Caco-2 (cell line): ENCODE measurements around the gene UBE2R2. TPM values are rescaled to one million over a fixed set of nuclear protein-coding genes. Genes with fewer than 3 reads are reported as not detected.
"Not testable (repeated sequence)": the region's sequence is repeated elsewhere in the genome, so short reads cannot be mapped to it uniquely, and the experiment has no call there.

Source experiments
- BruUV-seq: library from RNA; stranded (reverse); fragments of 400-500 nt; replicated peaks from 2 replicates; lab custom pipeline; 2021; lab: Mats Ljungman, UMichigan
- CTCF ChIA-PET: fragments of 300-600 bp; sonication (Branson Sonifier 250); formaldehyde crosslinking; loops from one replicate; lab custom pipeline; 2022; ENCODE audit warnings: antibody characterized with exemption; lab: Charles Lee
- POLR2A ChIA-PET: fragments of 300-600 bp; sonication (Branson Sonifier 250); formaldehyde crosslinking; loops from one replicate; lab custom pipeline; 2022; ENCODE audit warnings: antibody characterized with exemption; lab: Charles Lee
- DNase-seq, 2 experiments: peaks; one replicate each; pipeline versions ENCODE4 v3.0.0 to v3.0.0-alpha.2; 2020 to 2022
- H3K27me3 ChIP-seq: replicated peaks from 2 replicates; pipeline ENCODE4 v1.6.0; 2011; ENCODE audit warnings: low read length; ENCODE audit not compliant: control insufficient read depth, insufficient read depth
- H3K36me3 ChIP-seq: 2 replicates; pipeline ENCODE4 v1.5.1; 2011; ENCODE audit warnings: low read length; ENCODE audit not compliant: control insufficient read depth, insufficient read depth
- H3K4me1 ChIP-seq: fragments of 250-450 bp; sonication (Bioruptor Pico); 2 replicates; pipeline ENCODE4 v1.5.1; 2020; ENCODE audit warnings: mild to moderate bottlenecking
- H3K4me3 ChIP-seq: 2 replicates; pipeline ENCODE4 v1.5.1; 2011; ENCODE audit warnings: low read depth, mild to moderate bottlenecking, control low read depth, low read length
- H3K9me3 ChIP-seq: fragments of 250-450 bp; sonication (Bioruptor Pico); 2 replicates; pipeline ENCODE4 v1.5.1; 2020; ENCODE audit warnings: mild to moderate bottlenecking, moderate library complexity
- H3K27ac Mint-ChIP-seq: one replicate; pipeline ENCODE4 v1.8.0; 2022; ENCODE audit warnings: mixed read lengths; ENCODE audit not compliant: unreplicated experiment
- H3K27me3 Mint-ChIP-seq: one replicate; pipeline ENCODE4 v1.8.0; 2022; ENCODE audit warnings: mixed read lengths; ENCODE audit not compliant: insufficient read depth, unreplicated experiment
- H3K36me3 Mint-ChIP-seq: one replicate; pipeline ENCODE4 v1.8.0; 2022; ENCODE audit warnings: mild to moderate bottlenecking, mixed read lengths; ENCODE audit not compliant: insufficient read depth, unreplicated experiment
- H3K4me1 Mint-ChIP-seq: one replicate; pipeline ENCODE4 v1.8.0; 2022; ENCODE audit warnings: low read depth, mixed read lengths; ENCODE audit not compliant: unreplicated experiment
- H3K4me3 Mint-ChIP-seq: one replicate; pipeline ENCODE4 v1.8.0; 2022; ENCODE audit warnings: mild to moderate bottlenecking, moderate library complexity, mixed read lengths; ENCODE audit not compliant: unreplicated experiment
- H3K9me3 Mint-ChIP-seq: one replicate; pipeline ENCODE4 v1.8.0; 2022; ENCODE audit warnings: mixed read lengths; ENCODE audit not compliant: unreplicated experiment
- CTCF ChIP-seq, 2 experiments: fragments of 200-600 bp in 1 of 2; IDR thresholded peaks; 1 replicate in 1 of 2; 2 replicates in 1 of 2; pipeline versions ENCODE4 v1.5.1 to v1.8.0; 2011 to 2022; ENCODE audit warnings: antibody characterized with exemption in 1 of 2, control low read depth in 1 of 2, inconsistent platforms in 1 of 2, low read depth in 1 of 2, low read length in 1 of 2, mild to moderate bottlenecking in 1 of 2, moderate library complexity in 1 of 2; ENCODE audit not compliant: insufficient read depth in 1 of 2, severe bottlenecking in 1 of 2, unreplicated experiment in 1 of 2
- intact Hi-C: fragments of 100-400 bp; cut with micrococcal nuclease; formaldehyde crosslinking; loops from one replicate; pipeline ENCODE4 v1.10.0; 2022; ENCODE audit not compliant: unreplicated experiment
- total RNA-seq: library from RNA; stranded (reverse); gene quantifications from 2 replicates; pipeline ENCODE4 v1.2.3, GENCODE V29; 2022

Gene UBE2R2
- total RNA-seq, 1 experiment from 2014 or later: 52.3 TPM

- Histone ChIP-seq H3K4me3 (no peak overlapping the region), H3K4me1 (0 out of 2 replicates have a peak, but pooled peaks cover 3% of the 10 kb centered on the region), H3K9me3 (no peaks in the 10 kb centered on the region), H3K36me3 (no peaks in the 10 kb centered on the region; the same call in 1 of the 2 replicates), H3K27me3 (no peaks in the 10 kb centered on the region)
- Mint-ChIP-seq H3K27me3 (no peaks in the 10 kb centered on the region), H3K9me3 (no peaks in the 10 kb centered on the region), H3K27ac (peak overlapping the region; percentile 64), H3K4me3 (no peak overlapping the region), H3K36me3 (peaks cover 20% of the 10 kb centered on the region), H3K4me1 (peaks cover 26% of the 10 kb centered on the region)
- no TSS peak for BruUV-seq
- CTCF ChIA-PET: no interaction called here
- POLR2A ChIA-PET: no interaction called here
- intact Hi-C loops: no loop called here
- TF ChIP-seq CTCF (IDR thresholded peaks at IDR 0.05; ENCODE audit: insufficient read depth in 1 of 2, low read depth in 1 of 2, low read length in 1 of 2, severe bottlenecking in 1 of 2, unreplicated experiment in 1 of 2): peak in 1 of 2 experiments; percentile 6
- no peak for DNase-seq
These were observed 43.4 kb downstream of the UBE2R2 start for GRCh38 chr9:33860200-33860871.

- no peak overlapping the region for H3K4me3 Mint-ChIP-seq
- POLR2A ChIA-PET: no interaction called here
- no peak for DNase-seq
These were observed 45.0 kb downstream of the UBE2R2 start for GRCh38 chr9:33861917-33862453.

GRCh38 chr9:33863027-33863426 is 46.1 kb downstream of the UBE2R2 start:
- H3K27ac Mint-ChIP-seq, BruUV-seq, H3K4me3 Mint-ChIP-seq, DNase-seq, H3K4me1 ChIP-seq, H3K27me3 ChIP-seq, intact Hi-C loops, H3K4me3 ChIP-seq, H3K9me3 ChIP-seq, POLR2A ChIA-PET, H3K27me3 Mint-ChIP-seq, H3K36me3 ChIP-seq, H3K9me3 Mint-ChIP-seq: not testable (repeated sequence)
- Mint-ChIP-seq H3K36me3 (peaks cover 20% of the 10 kb centered on the region), H3K4me1 (peaks cover 20% of the 10 kb centered on the region)
- CTCF ChIA-PET: interaction anchor here (0.7 to 1.5 kb wide), 2 partner anchors 11 to 81 kb away, joined by 3 to 4 read pairs; no protein-coding TSS in a partner anchor

More at GRCh38 chr9:33861917-33862453, 45.0 kb downstream of the UBE2R2 start:
- H3K4me1 Mint-ChIP-seq: peaks cover 20% of the 10 kb centered on the region
- Histone ChIP-seq H3K36me3 (no peaks in the 10 kb centered on the region; the same call in 1 of the 2 replicates), H3K9me3 (no peaks in the 10 kb centered on the region), H3K4me1 (0 out of 2 replicates have a peak, but pooled peaks cover 3% of the 10 kb centered on the region), H3K4me3 (no peak overlapping the region), H3K27me3 (no peaks in the 10 kb centered on the region)
- no peak overlapping the region for H3K27ac Mint-ChIP-seq
- no peaks in the 10 kb centered on the region for H3K27me3 Mint-ChIP-seq
- CTCF ChIA-PET: no interaction called here
- peaks cover 20% of the 10 kb centered on the region for H3K36me3 Mint-ChIP-seq
- BruUV-seq: no TSS peak
- intact Hi-C loops: no loop called here
- H3K9me3 Mint-ChIP-seq: no peaks in the 10 kb centered on the region
- TF ChIP-seq CTCF (IDR thresholded peaks at IDR 0.05; ENCODE audit: insufficient read depth in 1 of 2, low read depth in 1 of 2, low read length in 1 of 2, severe bottlenecking in 1 of 2, unreplicated experiment in 1 of 2): no peak
